CD14-positive monocyte (primary cell): ENCODE results near the gene XIRP2. TPM values are rescaled to one million over a fixed set of nuclear protein-coding genes. Genes with fewer than 3 reads are reported as not detected.

ENCODE experiments used
- DNase-seq, 3 donors: peaks; one replicate each; pipeline ENCODE4 v3.0.0-alpha.2; 2011 to 2022
- H2AFZ ChIP-seq: 2 replicates; pipeline ENCODE4 v1.6.0; 2012; ENCODE audit warnings: mild to moderate bottlenecking, low read depth, low read length, inconsistent platforms; ENCODE audit not compliant: insufficient read depth, poor library complexity, severe bottlenecking
- H3K27ac ChIP-seq, 2 donors: 1 replicate in 1 of 2; 2 replicates in 1 of 2; pipeline ENCODE4 v1.5.1; 2012 to 2013; ENCODE audit warnings: low read length in 2 of 2, control low read depth in 1 of 2, inconsistent platforms in 1 of 2, low read depth in 1 of 2, mild to moderate bottlenecking in 1 of 2
- H3K27me3 ChIP-seq, 2 donors: one replicate each; pipeline versions ENCODE4 v1.6.0 to v1.6.1; 2011 to 2013; ENCODE audit warnings: low read length in 2 of 2; ENCODE audit not compliant: control insufficient read depth in 2 of 2, insufficient read depth in 2 of 2
- H3K36me3 ChIP-seq, 2 donors: replicated peaks in 1 of 2; 1 replicate in 1 of 2; 2 replicates in 1 of 2; pipeline versions ENCODE4 v1.5.1 to v1.6.1; 2012 to 2013; ENCODE audit warnings: low read length in 2 of 2, control low read depth in 1 of 2, inconsistent platforms in 1 of 2, mild to moderate bottlenecking in 1 of 2; ENCODE audit not compliant: insufficient read depth in 2 of 2, control insufficient read depth in 1 of 2
- H3K4me1 ChIP-seq, 2 donors: 1 replicate in 1 of 2; 2 replicates in 1 of 2; pipeline versions ENCODE4 v1.5.1 to v1.6.1; 2012 to 2013; ENCODE audit warnings: low read length in 2 of 2, control low read depth in 1 of 2, inconsistent platforms in 1 of 2, mild to moderate bottlenecking in 1 of 2, moderate library complexity in 1 of 2; ENCODE audit not compliant: insufficient read depth in 2 of 2, control insufficient read depth in 1 of 2
- H3K4me2 ChIP-seq: replicated peaks from 2 replicates; pipeline ENCODE3; 2012; ENCODE audit warnings: low read length, moderate library complexity, mild to moderate bottlenecking; ENCODE audit not compliant: poor library complexity, severe bottlenecking; ENCODE audit errors: extremely low read depth
- H3K4me3 ChIP-seq, 3 experiments: fragments of 200-600 bp in 1 of 3; sonication (generic) in 1 of 3; replicated peaks in 1 of 3; 1 replicate in 2 of 3; 2 replicates in 1 of 3; pipeline ENCODE4 v1.5.1; 2011 to 2013; ENCODE audit warnings: low read length in 3 of 3, mild to moderate bottlenecking in 3 of 3, control low read depth in 2 of 3, low read depth in 2 of 3, inconsistent platforms in 1 of 3, moderate library complexity in 1 of 3
- H3K79me2 ChIP-seq: 2 replicates; pipeline ENCODE4 v1.6.0; 2012; ENCODE audit warnings: mild to moderate bottlenecking, control low read depth, inconsistent platforms, low read length, moderate library complexity; ENCODE audit not compliant: insufficient read depth
- H3K9ac ChIP-seq: 2 replicates; pipeline ENCODE4 v1.6.0; 2017; ENCODE audit warnings: low read length, mild to moderate bottlenecking; ENCODE audit not compliant: insufficient read depth, poor library complexity, severe bottlenecking
- H3K9me3 ChIP-seq, 2 donors: replicated peaks in 1 of 2; 1 replicate in 1 of 2; 2 replicates in 1 of 2; pipeline versions ENCODE4 v1.5.1 to v1.6.1; 2012 to 2013; ENCODE audit warnings: low read length in 2 of 2, control low read depth in 1 of 2; ENCODE audit not compliant: control insufficient read depth in 1 of 2, insufficient read depth in 1 of 2
- H4K20me1 ChIP-seq: 2 replicates; pipeline ENCODE4 v1.6.0; 2012; ENCODE audit warnings: mild to moderate bottlenecking, low read length, control low read depth, moderate library complexity; ENCODE audit not compliant: insufficient read depth
- H3K27ac Mint-ChIP-seq, 7 donors: one replicate each; pipeline ENCODE4 v1.8.0; 2020; ENCODE audit warnings: mild to moderate bottlenecking in 7 of 7, mixed read lengths in 7 of 7, moderate library complexity in 6 of 7, inconsistent platforms in 2 of 7
- H3K27me3 Mint-ChIP-seq, 3 donors: one replicate each; pipeline ENCODE4 v1.8.0; 2021 to 2022; ENCODE audit warnings: low read depth in 3 of 3, mild to moderate bottlenecking in 3 of 3, mixed read lengths in 3 of 3, moderate library complexity in 3 of 3, inconsistent platforms in 1 of 3
- H3K36me3 Mint-ChIP-seq, 2 donors: one replicate each; pipeline ENCODE4 v1.8.0; 2020; ENCODE audit warnings: mixed read lengths in 2 of 2, inconsistent platforms in 1 of 2, mild to moderate bottlenecking in 1 of 2
- H3K4me1 Mint-ChIP-seq: one replicate; pipeline ENCODE4 v1.8.0; 2020; ENCODE audit warnings: mild to moderate bottlenecking, mixed read lengths
- H3K4me3 Mint-ChIP-seq, 2 donors: one replicate each; pipeline ENCODE4 v1.8.0; 2020; ENCODE audit warnings: mild to moderate bottlenecking in 2 of 2, mixed read lengths in 2 of 2, moderate library complexity in 1 of 2
- H3K9me3 Mint-ChIP-seq, 7 donors: one replicate each; pipeline ENCODE4 v1.8.0; 2020 to 2022; ENCODE audit warnings: mixed read lengths in 7 of 7, mild to moderate bottlenecking in 6 of 7, moderate library complexity in 6 of 7, inconsistent platforms in 2 of 7
- WGBS: methylation state at CpG from one replicate; pipeline ENCODE4 v1.1.5; 2013; ENCODE audit warnings: missing lambda C conversion rate; ENCODE audit not compliant: insufficient coverage; 5-methylcytosine and 5-hydroxymethylcytosine counted together
- intact Hi-C, 2 donors: fragments of 100-400 bp; cut with micrococcal nuclease; formaldehyde crosslinking; loops; one replicate each; pipeline versions ENCODE4 v1.15.0 to v1.15.1; 2023
- polyA plus RNA-seq, 3 donors: library from polyadenylated mRNA; depleted of rRNA in 1 of 3; unstranded in 2 of 3; stranded (reverse) in 1 of 3; fragments of 300-500 nt in 2 of 3; fragments of >200 nt in 1 of 3; fragmentation: Illumina TruSeq in 2 of 3; gene quantifications; 1 replicate in 2 of 3; 2 replicates in 1 of 3; pipeline ENCODE4 v1.2.3, GENCODE V29; 2012 to 2021
- TF ChIP-seq, protein P1 (sequence below): fragments of 200-600 bp; IDR thresholded peaks from one replicate; pipeline ENCODE4 v1.8.0; 2022; ENCODE audit warnings: antibody characterized with exemption, mild to moderate bottlenecking

XIRP2 gene
- polyA plus RNA-seq, 3 donors = not detected

DNA sequence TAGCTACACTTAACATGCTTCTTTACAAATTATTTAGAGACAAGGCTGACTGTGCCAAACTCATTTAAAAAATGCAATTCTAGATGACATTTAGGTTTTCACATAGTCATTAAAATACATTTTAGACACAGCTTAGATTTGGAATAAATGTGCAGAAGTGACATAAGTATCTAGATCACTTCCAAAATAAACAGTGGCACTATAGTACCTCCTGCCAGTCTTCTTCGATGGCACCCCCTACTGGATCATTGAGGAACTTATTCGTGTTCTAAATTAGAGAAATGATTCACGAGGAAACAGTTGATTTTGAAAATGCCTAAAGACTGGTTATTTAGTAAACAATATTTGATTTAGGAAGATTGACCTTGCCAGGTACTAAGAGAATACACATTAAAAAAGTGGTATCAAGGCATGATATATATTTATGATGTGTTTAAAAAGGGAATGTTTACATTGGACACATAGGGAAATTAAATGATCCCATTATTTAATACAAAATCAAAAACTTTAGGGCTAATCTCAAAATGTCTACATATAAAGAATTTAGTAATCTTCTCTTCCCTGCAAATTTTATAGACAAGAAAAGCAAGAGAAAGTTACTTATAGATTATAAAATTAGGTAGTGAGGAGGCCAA is 323.9 kb downstream of the XIRP2 start:
- H3K27ac ChIP-seq = no peak overlapping the region
- intact Hi-C loops = no loop called here
- H3K27me3 ChIP-seq = no peaks in the 10 kb centered on the region
- TF ChIP-seq, protein P1, sequence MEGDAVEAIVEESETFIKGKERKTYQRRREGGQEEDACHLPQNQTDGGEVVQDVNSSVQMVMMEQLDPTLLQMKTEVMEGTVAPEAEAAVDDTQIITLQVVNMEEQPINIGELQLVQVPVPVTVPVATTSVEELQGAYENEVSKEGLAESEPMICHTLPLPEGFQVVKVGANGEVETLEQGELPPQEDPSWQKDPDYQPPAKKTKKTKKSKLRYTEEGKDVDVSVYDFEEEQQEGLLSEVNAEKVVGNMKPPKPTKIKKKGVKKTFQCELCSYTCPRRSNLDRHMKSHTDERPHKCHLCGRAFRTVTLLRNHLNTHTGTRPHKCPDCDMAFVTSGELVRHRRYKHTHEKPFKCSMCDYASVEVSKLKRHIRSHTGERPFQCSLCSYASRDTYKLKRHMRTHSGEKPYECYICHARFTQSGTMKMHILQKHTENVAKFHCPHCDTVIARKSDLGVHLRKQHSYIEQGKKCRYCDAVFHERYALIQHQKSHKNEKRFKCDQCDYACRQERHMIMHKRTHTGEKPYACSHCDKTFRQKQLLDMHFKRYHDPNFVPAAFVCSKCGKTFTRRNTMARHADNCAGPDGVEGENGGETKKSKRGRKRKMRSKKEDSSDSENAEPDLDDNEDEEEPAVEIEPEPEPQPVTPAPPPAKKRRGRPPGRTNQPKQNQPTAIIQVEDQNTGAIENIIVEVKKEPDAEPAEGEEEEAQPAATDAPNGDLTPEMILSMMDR = peak; percentile 80
- H3K4me1 Mint-ChIP-seq = peaks cover 6% of the 10 kb centered on the region
- no peaks in the 10 kb centered on the region for H3K79me2 ChIP-seq
- H3K36me3 Mint-ChIP-seq = no peaks in the 10 kb centered on the region
- no peaks in the 10 kb centered on the region for H3K27me3 Mint-ChIP-seq
- H3K36me3 ChIP-seq = no peaks in the 10 kb centered on the region
- no peak overlapping the region for H3K9ac ChIP-seq
- no peaks in the 10 kb centered on the region for H3K4me1 ChIP-seq
- H3K27ac Mint-ChIP-seq = no peak overlapping the region
- DNase-seq = peak; percentile 1 to 22 (median 11)
- H3K9me3 Mint-ChIP-seq = peaks cover 0 to 4% (median 2%) of the 10 kb centered on the region in 7 donors
- no CpG with 5 or more reads among the region's 3 CpGs for WGBS
- H2AFZ ChIP-seq = no peak overlapping the region
- H3K9me3 ChIP-seq = no peaks in the 10 kb centered on the region
- H3K4me2 ChIP-seq = no peak overlapping the region
- H3K4me3 Mint-ChIP-seq = no peak overlapping the region
- H4K20me1 ChIP-seq = no peaks in the 10 kb centered on the region
- H3K4me3 ChIP-seq = no peak overlapping the region

DNA sequence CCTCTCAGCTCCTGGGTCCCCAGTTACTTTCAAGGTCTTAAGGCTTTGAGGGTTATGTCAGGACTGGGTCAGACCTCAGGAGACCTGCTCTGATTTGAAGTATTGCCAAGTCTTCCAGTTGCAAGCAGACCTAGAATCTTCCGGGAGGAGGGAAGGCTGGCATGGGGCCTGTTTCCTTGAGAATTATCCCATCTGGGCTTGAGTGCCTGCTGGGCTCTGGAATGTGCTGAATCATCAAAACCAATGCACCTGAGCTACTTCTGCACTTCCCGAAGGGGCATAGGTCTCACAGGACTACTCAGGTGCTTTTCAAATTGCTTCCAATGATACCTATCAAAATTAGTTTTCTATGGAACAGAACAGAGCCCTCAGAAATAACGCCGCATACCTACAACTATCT is 327.3 kb downstream of the XIRP2 start:
- Histone ChIP-seq H3K27ac (no peak overlapping the region), H2AFZ (no peak overlapping the region), H3K9me3 (no peaks in the 10 kb centered on the region), H3K36me3 (no peaks in the 10 kb centered on the region), H3K79me2 (no peaks in the 10 kb centered on the region), H3K27me3 (no peaks in the 10 kb centered on the region), H3K4me3 (no peak overlapping the region), H3K4me1 (no peaks in the 10 kb centered on the region), H4K20me1 (no peaks in the 10 kb centered on the region), H3K4me2 (no peak overlapping the region), H3K9ac (no peak overlapping the region)
- no peak for DNase-seq
- Mint-ChIP-seq H3K4me1 (no peaks in the 10 kb centered on the region), H3K36me3 (no peaks in the 10 kb centered on the region), H3K4me3 (no peak overlapping the region), H3K9me3 (peaks cover 0 to 4% (median 2%) of the 10 kb centered on the region in 7 donors), H3K27me3 (no peaks in the 10 kb centered on the region), H3K27ac (no peak overlapping the region)
- intact Hi-C loops = no loop called here
- TF ChIP-seq, protein P1 = no peak
- 100% methylated on average over 2 of the region's 4 CpGs for WGBS
